B cell (primary cell): ENCODE results near the gene PEX12. TPM values are rescaled to one million over a fixed set of nuclear protein-coding genes. Genes with fewer than 3 reads are reported as not detected.

ENCODE experiments used
- ATAC-seq: fragments of 200-7000 bp; cut with Tn5 transposase; one replicate; pipeline ENCODE4 v1.10.0; 2021; ENCODE audit warnings: low read depth, mild to moderate bottlenecking, moderate number of reproducible peaks, moderate library complexity
- CTCF ChIA-PET: fragments of 350-600 bp; sonication (Branson Sonifier 250); formaldehyde crosslinking; loops from one replicate; lab custom pipeline; 2021; ENCODE audit warnings: antibody characterized with exemption, inconsistent platforms; lab: Charles Lee
- POLR2A ChIA-PET: fragments of 350-600 bp; sonication (Branson Sonifier 250); formaldehyde crosslinking; loops from one replicate; lab custom pipeline; 2021; ENCODE audit warnings: antibody characterized with exemption; lab: Charles Lee
- DNase-seq: peaks from one replicate; pipeline ENCODE4 v3.0.0; 2013
- H2AFZ ChIP-seq: 2 replicates; pipeline ENCODE4 v1.6.1; 2012; ENCODE audit warnings: mild to moderate bottlenecking, low read depth, low read length; ENCODE audit not compliant: insufficient read depth, poor library complexity, severe bottlenecking
- H3K27ac ChIP-seq, 2 donors: 1 replicate in 1 of 2; 2 replicates in 1 of 2; pipeline ENCODE4 v1.5.1; 2012 to 2013; ENCODE audit warnings: low read length in 2 of 2, mild to moderate bottlenecking in 2 of 2, moderate library complexity in 1 of 2
- H3K27me3 ChIP-seq, 4 experiments: fragments of 200-600 bp in 1 of 4; sonication (generic) in 1 of 4; replicated peaks in 1 of 4; 1 replicate in 2 of 4; 2 replicates in 2 of 4; pipeline versions ENCODE4 v1.6.1 to v1.7.0; 2013 to 2016; ENCODE audit warnings: low read length in 3 of 4, mild to moderate bottlenecking in 2 of 4, mixed read lengths in 1 of 4, moderate library complexity in 1 of 4; ENCODE audit not compliant: insufficient read depth in 4 of 4, control insufficient read depth in 3 of 4; ENCODE audit errors: control extremely low read depth in 1 of 4
- H3K36me3 ChIP-seq, 2 experiments: replicated peaks in 1 of 2; 1 replicate in 1 of 2; 2 replicates in 1 of 2; pipeline versions ENCODE4 v1.6.1 to v1.7.1; 2013; ENCODE audit warnings: low read length in 1 of 2; ENCODE audit not compliant: insufficient read depth in 2 of 2, control insufficient read depth in 1 of 2; ENCODE audit errors: control extremely low read depth in 1 of 2, extremely low read depth in 1 of 2
- H3K4me1 ChIP-seq, 2 donors: fragments of 200-600 bp in 1 of 2; sonication (generic) in 1 of 2; 1 replicate in 1 of 2; 2 replicates in 1 of 2; pipeline versions ENCODE4 v1.5.1 to v1.6.1; 2013 to 2017; ENCODE audit warnings: low read length in 2 of 2; ENCODE audit not compliant: control insufficient read depth in 2 of 2, insufficient read depth in 2 of 2
- H3K4me2 ChIP-seq: replicated peaks from 2 replicates; pipeline ENCODE3; 2012; ENCODE audit warnings: mild to moderate bottlenecking, low read depth, low read length; ENCODE audit not compliant: poor library complexity, severe bottlenecking
- H3K4me3 ChIP-seq, 5 experiments: fragments of 200-600 bp in 1 of 5; sonication (generic) in 1 of 5; 1 replicate in 3 of 5; 2 replicates in 2 of 5; pipeline versions ENCODE4 v1.5.1 to v1.7.0; 2011 to 2016; ENCODE audit warnings: low read length in 4 of 5, mild to moderate bottlenecking in 4 of 5, low read depth in 2 of 5, control low read depth in 1 of 5, moderate library complexity in 1 of 5; ENCODE audit not compliant: insufficient read depth in 1 of 5; ENCODE audit errors: control extremely low read depth in 1 of 5, extremely low read depth in 1 of 5
- H3K79me2 ChIP-seq: fragments of 200-600 bp; sonication (generic); one replicate; pipeline ENCODE4 v1.6.0; 2016; ENCODE audit warnings: low read length; ENCODE audit not compliant: control insufficient read depth, insufficient read depth
- H3K9ac ChIP-seq: fragments of 200-600 bp; sonication (generic); 2 replicates; pipeline ENCODE4 v1.6.1; 2017; ENCODE audit warnings: mild to moderate bottlenecking, low read length, moderate library complexity
- H3K9me3 ChIP-seq, 3 donors: one replicate each; pipeline versions ENCODE4 v1.6.1 to v1.7.1; 2013; ENCODE audit warnings: low read length in 2 of 3; ENCODE audit not compliant: control insufficient read depth in 2 of 3, insufficient read depth in 1 of 3; ENCODE audit errors: control extremely low read depth in 1 of 3
- H4K20me1 ChIP-seq: 2 replicates; pipeline ENCODE4 v1.6.0; 2012; ENCODE audit warnings: mild to moderate bottlenecking, low read length; ENCODE audit not compliant: insufficient read depth, control insufficient read depth, poor library complexity, severe bottlenecking
- H3K27ac Mint-ChIP-seq: one replicate; pipeline ENCODE4 v1.8.0; 2021; ENCODE audit warnings: mixed read lengths
- H3K27me3 Mint-ChIP-seq: one replicate; pipeline ENCODE4 v1.8.0; 2021; ENCODE audit warnings: mixed read lengths
- H3K4me1 Mint-ChIP-seq: one replicate; pipeline ENCODE4 v1.8.0; 2021; ENCODE audit warnings: mixed read lengths
- H3K4me3 Mint-ChIP-seq: one replicate; pipeline ENCODE4 v1.8.0; 2021; ENCODE audit warnings: mixed read lengths
- H3K9me3 Mint-ChIP-seq: one replicate; pipeline ENCODE4 v1.8.0; 2022; ENCODE audit warnings: mixed read lengths; ENCODE audit not compliant: insufficient read depth
- CTCF ChIP-seq: fragments of 200-600 bp; IDR thresholded peaks from one replicate; pipeline ENCODE4 v1.8.0; 2022; ENCODE audit warnings: antibody characterized with exemption, mild to moderate bottlenecking
- EZH2 ChIP-seq: IDR thresholded peaks from 2 replicates; pipeline ENCODE4 v1.6.1; 2012; ENCODE audit warnings: borderline replicate concordance, low read depth, mild to moderate bottlenecking, moderate library complexity, low read length; ENCODE audit not compliant: insufficient read depth, poor library complexity, severe bottlenecking
- WGBS: methylation state at CpG from one replicate; pipeline ENCODE4 v1.1.5; 2013; ENCODE audit warnings: missing lambda C conversion rate; ENCODE audit not compliant: insufficient coverage; 5-methylcytosine and 5-hydroxymethylcytosine counted together
- intact Hi-C: fragments of 100-400 bp; cut with micrococcal nuclease; formaldehyde crosslinking; loops from one replicate; pipeline ENCODE4 v1.10.0; 2022
- polyA plus RNA-seq: library from polyadenylated mRNA; depleted of rRNA; stranded (reverse); fragments of >200 nt; gene quantifications from 2 replicates; pipeline ENCODE4 v1.2.3, GENCODE V29; 2012
- total RNA-seq, 2 donors: library from RNA; stranded (reverse); fragments of 120-200 nt in 1 of 2; gene quantifications; 1 replicate in 1 of 2; 2 replicates in 1 of 2; pipeline versions ENCODE4 v1.2.3 to v1.2.4, GENCODE V29; 2013 to 2022

Gene PEX12
- total and polyA plus RNA-seq, 2 donors (not counting 1 experiment from before 2014, with no cell fraction given) = 2.6 to 5.1 TPM

GRCh38 chr17:35548978-35549377 is 29.4 kb downstream of the PEX12 start:
- ChIA-PET POLR2A (no interaction called here), CTCF (interaction anchor here (1.5 kb wide), 1 partner anchor 10 kb away, joined by 4 read pairs; no protein-coding TSS in a partner anchor)
- intact Hi-C loops = no loop called here
- TF ChIP-seq EZH2 = no peak
- TF ChIP-seq CTCF = no peak
- Histone ChIP-seq H3K27ac (no peak overlapping the region), H3K4me3 (no peak overlapping the region), H3K9me3 (no peaks in the 10 kb centered on the region), H3K4me2 (no peak overlapping the region), H3K36me3 (no peaks in the 10 kb centered on the region), H4K20me1 (no peaks in the 10 kb centered on the region), H3K4me1 (peaks cover 3 to 4% of the 10 kb centered on the region in 2 donors), H3K79me2 (no peaks in the 10 kb centered on the region), H2AFZ (no peak overlapping the region), H3K9ac (no peak overlapping the region), H3K27me3 (no peaks in the 10 kb centered on the region)
- DNase-seq = no peak
- no CpG with 5 or more reads among the region's 1 CpG for WGBS
- Mint-ChIP-seq H3K27me3 (peaks cover 4% of the 10 kb centered on the region), H3K4me1 (peaks cover 8% of the 10 kb centered on the region), H3K27ac (no peak overlapping the region), H3K4me3 (no peak overlapping the region), H3K9me3 (no peaks in the 10 kb centered on the region)
- ATAC-seq = no peak

- Mint-ChIP-seq H3K4me1 (peaks cover 9% of the 10 kb centered on the region), H3K9me3 (no peaks in the 10 kb centered on the region), H3K27ac (no peak overlapping the region), H3K4me3 (no peak overlapping the region), H3K27me3 (peaks cover 4% of the 10 kb centered on the region)
- Histone ChIP-seq H3K27ac (no peak overlapping the region), H3K9ac (no peak overlapping the region), H2AFZ (no peak overlapping the region), H3K27me3 (no peaks in the 10 kb centered on the region), H3K79me2 (no peaks in the 10 kb centered on the region), H4K20me1 (no peaks in the 10 kb centered on the region), H3K4me2 (no peak overlapping the region), H3K4me1 (peaks cover 4 to 5% of the 10 kb centered on the region in 2 donors), H3K4me3 (no peak overlapping the region), H3K36me3 (no peaks in the 10 kb centered on the region), H3K9me3 (no peaks in the 10 kb centered on the region)
- ChIA-PET POLR2A (no interaction called here), CTCF (interaction anchor here (0.9 kb wide), 1 partner anchor 9 kb away, joined by 3 read pairs; no protein-coding TSS in a partner anchor)
- intact Hi-C loops = no loop called here
- ATAC-seq (no peak), DNase-seq (no peak)
- TF ChIP-seq EZH2 = no peak
- TF ChIP-seq CTCF = no peak
- WGBS = 100% methylated on average over 4 of the region's 8 CpGs
Observed at GRCh38 chr17:35548208-35548810, 30.1 kb downstream of the PEX12 start.
